Left lung (tissue), 10 donors: Measurements from ENCODE around the gene RNF121. TPM values are rescaled to one million over a fixed set of nuclear protein-coding genes. Genes with fewer than 3 reads are reported as not detected.

Source experiments
- ATAC-seq: fragments of 200-7000 bp; cut with Tn5 transposase; one replicate; pipeline ENCODE4 v1.9.1; 2020; ENCODE audit warnings: moderate library complexity
- DNase-seq, 4 donors: peaks; one replicate each; pipeline ENCODE4 v3.0.0-alpha.2; 2013 to 2020
- H3K27ac ChIP-seq, 2 donors: fragments of 200-600 bp; sonication (generic) in 1 of 2; one replicate each; pipeline versions ENCODE4 v1.5.0 to v1.8.0; 2020 to 2021
- H3K27me3 ChIP-seq, 2 donors: fragments of 200-600 bp; sonication (generic) in 1 of 2; one replicate each; pipeline versions ENCODE4 v1.5.0 to v1.8.0; 2020 to 2021
- H3K36me3 ChIP-seq, 2 donors: fragments of 200-600 bp; sonication (generic) in 1 of 2; one replicate each; pipeline versions ENCODE4 v1.5.0 to v1.8.0; 2020 to 2021
- H3K4me1 ChIP-seq, 2 donors: fragments of 200-600 bp; one replicate each; pipeline ENCODE4 v1.8.0; 2021
- H3K4me3 ChIP-seq, 2 donors: fragments of 200-600 bp; sonication (generic) in 1 of 2; one replicate each; pipeline versions ENCODE4 v1.5.0 to v1.8.0; 2020 to 2021; ENCODE audit warnings: mild to moderate bottlenecking in 1 of 2
- H3K9me3 ChIP-seq, 2 donors: fragments of 200-600 bp; sonication (generic) in 1 of 2; one replicate each; pipeline versions ENCODE4 v1.5.0 to v1.8.0; 2020 to 2021
- CTCF ChIP-seq, 2 donors: fragments of 200-600 bp; sonication (generic) in 1 of 2; IDR thresholded peaks; one replicate each; pipeline versions ENCODE4 v1.5.0 to v1.8.0; 2021; ENCODE audit warnings: antibody characterized with exemption in 2 of 2
- intact Hi-C, 2 donors: fragments of 100-400 bp; cut with DNase I; formaldehyde crosslinking; loops; one replicate each; pipeline versions ENCODE4 v1.11.2 to v1.14.2; 2022
- polyA plus RNA-seq, 6 donors: library from polyadenylated mRNA; unstranded; fragments of 120-200 nt; gene quantifications; one replicate each; pipeline ENCODE4 v1.2.1, GENCODE V29; 2013; ENCODE audit not compliant: insufficient read length in 6 of 6
- total RNA-seq, 2 donors: library from RNA; stranded (reverse); fragmentation: NEBNext Ultra II Directional; extraction: Animal tissue kit (Norgen Biotek cat#: 25700); gene quantifications; one replicate each; pipeline ENCODE4 v1.2.1, GENCODE V29; 2021
- donor health status: DM: no; HTN: yes; CAD: no.
- donor health status: DM: no; HTN: no; CAD: no.

The RNF121 gene
- total and polyA plus RNA-seq, 8 donors, result 30.3 to 40.6 (median 33.8) TPM

GRCh38 chr11:71996946-71997345 is 68.1 kb downstream of the RNF121 start:
- TF ChIP-seq CTCF (IDR thresholded peaks at IDR 0.05), result no peak
- Histone ChIP-seq H3K27me3 (no peaks in the 10 kb centered on the region), H3K36me3 (peaks cover 0 to 19% of the 10 kb centered on the region in 2 donors), H3K4me3 (no peak overlapping the region), H3K27ac (peak overlapping the region in 1 of 2 donors; percentile 84), H3K4me1 (peaks cover 9 to 49% of the 10 kb centered on the region in 2 donors), H3K9me3 (no peaks in the 10 kb centered on the region)
- ATAC-seq (peak; percentile 41), DNase-seq (peak in 2 of 4 donors; percentile 88)
- intact Hi-C loops, result no loop called here

GRCh38 chr11:71997594-71997993 is 68.7 kb downstream of the RNF121 start:
- no peak for ATAC-seq
- intact Hi-C loops, result no loop called here
- no peak for DNase-seq
- Histone ChIP-seq H3K4me1 (peaks cover 9 to 49% of the 10 kb centered on the region in 2 donors), H3K36me3 (peaks cover 0 to 25% of the 10 kb centered on the region in 2 donors), H3K9me3 (no peaks in the 10 kb centered on the region), H3K27ac (peak overlapping the region in 1 of 2 donors; percentile 84), H3K27me3 (no peaks in the 10 kb centered on the region), H3K4me3 (no peak overlapping the region)
- TF ChIP-seq CTCF (IDR thresholded peaks at IDR 0.05), result no peak

GRCh38 chr11:71998061-71998460 is 69.2 kb downstream of the RNF121 start:
- ATAC-seq, result no peak
- peaks cover 9 to 49% of the 10 kb centered on the region in 2 donors for H3K4me1 ChIP-seq
- no peak for TF ChIP-seq CTCF (IDR thresholded peaks at IDR 0.05)
- H3K27me3 ChIP-seq, result no peaks in the 10 kb centered on the region
- H3K9me3 ChIP-seq, result no peaks in the 10 kb centered on the region
- H3K27ac ChIP-seq, result peak overlapping the region; percentile 79 to 84
- H3K4me3 ChIP-seq, result no peak overlapping the region
- intact Hi-C loops, result no loop called here
- no peak for DNase-seq
- peaks cover 0 to 30% of the 10 kb centered on the region in 2 donors for H3K36me3 ChIP-seq

GRCh38 chr11:71998649-71999310 is 69.9 kb downstream of the RNF121 start, which contains the start of gene IL18BP:
IL18BP (plus strand) TSS chr11:71998909; CDS start chr11:71999985, 1,076 bp downstream.
- peak in 1 of 4 donors; percentile 68 for DNase-seq
- peak within 1 kb of the TSS in 1 of 2 donors; percentile 33 for H3K4me3 ChIP-seq

More at GRCh38 chr11:71998649-71999310, 69.9 kb downstream of the RNF121 start, which contains the start of gene IL18BP:
- intact Hi-C loops, result no loop called here
- peak within 1 kb of the TSS; percentile 79 to 84 for H3K27ac ChIP-seq
- peaks cover 9 to 49% of the 10 kb centered on the region in 2 donors for H3K4me1 ChIP-seq
- H3K9me3 ChIP-seq, result no peaks in the 10 kb centered on the region
- no peaks in the 10 kb centered on the region for H3K27me3 ChIP-seq
- TF ChIP-seq CTCF (IDR thresholded peaks at IDR 0.05), result no peak
- peaks cover 0 to 37% of the 10 kb centered on the region in 2 donors for H3K36me3 ChIP-seq
- peak; percentile 25 for ATAC-seq
